OCI-LY7 (cell line): ENCODE measurements around the gene KRT79. TPM values are rescaled to one million over a fixed set of nuclear protein-coding genes. Genes with fewer than 3 reads are reported as not detected.

ENCODE experiments used
- BruUV-seq: library from RNA; stranded (reverse); fragments of 400-500 nt; replicated peaks from 2 replicates; lab custom pipeline; 2021; lab: Mats Ljungman, UMichigan
- CTCF ChIA-PET: fragments of 300-600 bp; sonication (Branson Sonifier 250); formaldehyde crosslinking; loops from one replicate; lab custom pipeline; 2022; ENCODE audit warnings: antibody characterized with exemption; ENCODE audit not compliant: unreplicated experiment; lab: Charles Lee
- POLR2A ChIA-PET: fragments of 300-600 bp; sonication (Branson Sonifier 250); formaldehyde crosslinking; loops from one replicate; lab custom pipeline; 2022; ENCODE audit warnings: antibody characterized with exemption; lab: Charles Lee
- DNase-seq: peaks from one replicate; pipeline ENCODE4 v3.0.0-alpha.2; 2015; ENCODE audit warnings: low spot score
- H2AFZ ChIP-seq: fragments of 200-600 bp; sonication (generic), shearing (Covaris generic); 2 replicates; pipeline ENCODE4 v1.6.1; 2014; ENCODE audit warnings: mild to moderate bottlenecking, antibody characterized with exemption, low read length, moderate library complexity
- H3K27ac ChIP-seq: fragments of 200-600 bp; sonication (generic); 2 replicates; pipeline ENCODE4 v1.5.1; 2014; ENCODE audit warnings: mixed run types, low read depth, mild to moderate bottlenecking, moderate library complexity, low read length, inconsistent platforms; ENCODE audit not compliant: poor library complexity, severe bottlenecking
- H3K36me3 ChIP-seq: fragments of 200-600 bp; sonication (generic); 2 replicates; pipeline ENCODE4 v1.6.1; 2014; ENCODE audit warnings: mild to moderate bottlenecking, antibody characterized with exemption, low read length, moderate library complexity, mixed read lengths; ENCODE audit not compliant: insufficient read depth
- H3K4me1 ChIP-seq: fragments of 200-600 bp; sonication (generic); 2 replicates; pipeline ENCODE4 v1.5.1; 2014; ENCODE audit warnings: mild to moderate bottlenecking, low read length; ENCODE audit not compliant: insufficient read depth, poor library complexity, severe bottlenecking
- H3K4me2 ChIP-seq: fragments of 200-600 bp; sonication (generic); 2 replicates; pipeline ENCODE4 v1.6.1; 2014; ENCODE audit warnings: mild to moderate bottlenecking, low read length
- H3K4me3 ChIP-seq: fragments of 200-600 bp; sonication (generic); 2 replicates; pipeline ENCODE4 v1.5.1; 2014; ENCODE audit warnings: mild to moderate bottlenecking, low read depth, low read length; ENCODE audit not compliant: poor library complexity, severe bottlenecking
- H3K79me2 ChIP-seq: fragments of 200-600 bp; sonication (generic); 2 replicates; pipeline ENCODE4 v1.6.1; 2016; ENCODE audit warnings: low read depth, mild to moderate bottlenecking, low read length, moderate library complexity, mixed read lengths; ENCODE audit not compliant: insufficient read depth
- H3K9me2 ChIP-seq: fragments of 200-600 bp; sonication (generic); 2 replicates; pipeline ENCODE4 v1.6.1; 2016; ENCODE audit warnings: mild to moderate bottlenecking, low read length, mixed read lengths; ENCODE audit not compliant: insufficient read depth
- H3K9me3 ChIP-seq: fragments of 200-600 bp; sonication (generic); 2 replicates; pipeline ENCODE4 v1.6.1; 2014; ENCODE audit warnings: mild to moderate bottlenecking, mixed run types, low read length, mixed read lengths
- H4K20me1 ChIP-seq: fragments of 200-600 bp; sonication (generic); 2 replicates; pipeline ENCODE4 v1.6.1; 2014; ENCODE audit warnings: mild to moderate bottlenecking, antibody characterized with exemption, low read length, moderate library complexity, mixed read lengths; ENCODE audit not compliant: insufficient read depth
- EZH2phosphoT487 ChIP-seq: fragments of 200-600 bp; sonication (generic); IDR thresholded peaks from 2 replicates; pipeline ENCODE4 v1.6.1; 2018; ENCODE audit warnings: low read depth, borderline replicate concordance, mild to moderate bottlenecking, mixed run types, antibody characterized with exemption, low read length, moderate library complexity, mixed read lengths
- intact Hi-C: fragments of 100-400 bp; cut with micrococcal nuclease; formaldehyde crosslinking; loops from one replicate; pipeline ENCODE4 v1.10.0; 2022; ENCODE audit not compliant: unreplicated experiment
- total RNA-seq, 2 experiments: library from RNA; depleted of rRNA in 1 of 2; stranded (reverse); fragments of >200 nt in 1 of 2; shearing (Covaris generic) in 1 of 2; gene quantifications; 2 replicates each; pipeline ENCODE4 v1.2.3, GENCODE V29; 2014 to 2022
- TF ChIP-seq, protein P1 (sequence below): fragments of 200-600 bp; sonication (generic); conservative IDR thresholded peaks from 2 replicates; pipeline ENCODE4 v1.5.1; 2014; ENCODE audit warnings: mild to moderate bottlenecking, antibody characterized with exemption, low read length, moderate library complexity, mixed read lengths

KRT79 gene
- total RNA-seq, 2 experiments from 2014 or later: not detected

DNA sequence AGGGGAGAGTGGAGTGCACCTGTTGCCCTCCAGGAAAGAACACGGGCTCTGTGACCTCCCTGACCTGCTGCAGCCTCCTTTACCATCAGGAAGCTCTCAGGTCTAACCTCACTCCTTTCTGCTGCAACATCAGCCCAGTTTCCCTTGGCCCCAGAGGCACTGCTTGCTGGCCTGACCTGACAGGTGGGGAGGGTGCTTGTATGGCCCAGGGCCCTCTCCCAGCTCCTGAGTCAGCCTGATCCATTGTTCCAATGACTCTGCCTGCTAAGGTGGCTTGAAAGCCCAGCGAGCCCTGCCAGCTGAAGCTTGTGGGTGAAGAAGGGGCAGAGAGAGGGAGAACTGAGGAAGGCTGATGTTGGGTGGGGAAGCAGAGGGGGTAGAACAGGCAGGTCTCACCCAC lies 27.9 kb upstream of the KRT79 start:
- Histone ChIP-seq H3K79me2 (no peaks in the 10 kb centered on the region), H3K9me3 (no peaks in the 10 kb centered on the region), H3K4me3 (no peak overlapping the region), H2AFZ (no peak overlapping the region), H3K4me2 (no peak overlapping the region), H3K9me2 (no peaks in the 10 kb centered on the region), H3K27ac (no peak overlapping the region), H4K20me1 (no peaks in the 10 kb centered on the region), H3K36me3 (no peaks in the 10 kb centered on the region), H3K4me1 (no peaks in the 10 kb centered on the region)
- ChIA-PET CTCF (interaction anchor here (0.5 to 0.6 kb wide), 2 partner anchors 15 to 26 kb away, joined by 3 read pairs; no protein-coding TSS in a partner anchor), POLR2A (no interaction called here)
- intact Hi-C loops: no loop called here
- no peak for TF ChIP-seq EZH2phosphoT487
- TF ChIP-seq, protein P1, sequence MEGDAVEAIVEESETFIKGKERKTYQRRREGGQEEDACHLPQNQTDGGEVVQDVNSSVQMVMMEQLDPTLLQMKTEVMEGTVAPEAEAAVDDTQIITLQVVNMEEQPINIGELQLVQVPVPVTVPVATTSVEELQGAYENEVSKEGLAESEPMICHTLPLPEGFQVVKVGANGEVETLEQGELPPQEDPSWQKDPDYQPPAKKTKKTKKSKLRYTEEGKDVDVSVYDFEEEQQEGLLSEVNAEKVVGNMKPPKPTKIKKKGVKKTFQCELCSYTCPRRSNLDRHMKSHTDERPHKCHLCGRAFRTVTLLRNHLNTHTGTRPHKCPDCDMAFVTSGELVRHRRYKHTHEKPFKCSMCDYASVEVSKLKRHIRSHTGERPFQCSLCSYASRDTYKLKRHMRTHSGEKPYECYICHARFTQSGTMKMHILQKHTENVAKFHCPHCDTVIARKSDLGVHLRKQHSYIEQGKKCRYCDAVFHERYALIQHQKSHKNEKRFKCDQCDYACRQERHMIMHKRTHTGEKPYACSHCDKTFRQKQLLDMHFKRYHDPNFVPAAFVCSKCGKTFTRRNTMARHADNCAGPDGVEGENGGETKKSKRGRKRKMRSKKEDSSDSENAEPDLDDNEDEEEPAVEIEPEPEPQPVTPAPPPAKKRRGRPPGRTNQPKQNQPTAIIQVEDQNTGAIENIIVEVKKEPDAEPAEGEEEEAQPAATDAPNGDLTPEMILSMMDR: no peak
- no TSS peak for BruUV-seq
- no peak for DNase-seq

DNA sequence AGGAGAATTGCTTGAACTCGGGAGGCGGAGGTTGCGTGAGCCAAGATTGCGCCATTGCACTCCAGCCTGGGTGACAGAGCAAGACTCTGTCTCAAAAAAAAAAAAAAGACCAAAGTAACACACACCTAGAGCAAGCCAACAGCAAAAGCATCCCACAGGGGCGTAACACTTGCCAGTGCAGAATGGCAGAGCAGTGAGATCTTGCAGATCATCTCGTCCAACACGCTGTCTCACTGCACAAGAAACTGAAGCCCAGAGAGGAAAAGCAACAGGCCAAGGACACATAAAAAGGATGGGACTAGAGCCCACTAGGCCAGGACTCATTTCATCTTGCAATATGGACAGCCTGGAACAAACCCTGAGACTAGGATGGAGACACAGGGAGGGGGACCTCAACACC lies 27.4 kb upstream of the KRT79 start:
- DNase-seq: no peak
- TF ChIP-seq, protein P1: no peak
- no peak for TF ChIP-seq EZH2phosphoT487
- ChIA-PET POLR2A (no interaction called here), CTCF (interaction anchor here (0.5 to 0.6 kb wide), 2 partner anchors 15 to 25 kb away, joined by 3 read pairs; no protein-coding TSS in a partner anchor)
- H3K9me3 ChIP-seq: no peaks in the 10 kb centered on the region
- H3K36me3 ChIP-seq: no peaks in the 10 kb centered on the region
- no peak overlapping the region for H3K4me3 ChIP-seq
- H3K79me2 ChIP-seq: no peaks in the 10 kb centered on the region
- no peaks in the 10 kb centered on the region for H4K20me1 ChIP-seq
- no peaks in the 10 kb centered on the region for H3K4me1 ChIP-seq
- H3K27ac ChIP-seq: no peak overlapping the region
- no peak overlapping the region for H3K4me2 ChIP-seq
- H2AFZ ChIP-seq: no peak overlapping the region
- intact Hi-C loops: no loop called here
- BruUV-seq: no TSS peak
- no peaks in the 10 kb centered on the region for H3K9me2 ChIP-seq

DNA sequence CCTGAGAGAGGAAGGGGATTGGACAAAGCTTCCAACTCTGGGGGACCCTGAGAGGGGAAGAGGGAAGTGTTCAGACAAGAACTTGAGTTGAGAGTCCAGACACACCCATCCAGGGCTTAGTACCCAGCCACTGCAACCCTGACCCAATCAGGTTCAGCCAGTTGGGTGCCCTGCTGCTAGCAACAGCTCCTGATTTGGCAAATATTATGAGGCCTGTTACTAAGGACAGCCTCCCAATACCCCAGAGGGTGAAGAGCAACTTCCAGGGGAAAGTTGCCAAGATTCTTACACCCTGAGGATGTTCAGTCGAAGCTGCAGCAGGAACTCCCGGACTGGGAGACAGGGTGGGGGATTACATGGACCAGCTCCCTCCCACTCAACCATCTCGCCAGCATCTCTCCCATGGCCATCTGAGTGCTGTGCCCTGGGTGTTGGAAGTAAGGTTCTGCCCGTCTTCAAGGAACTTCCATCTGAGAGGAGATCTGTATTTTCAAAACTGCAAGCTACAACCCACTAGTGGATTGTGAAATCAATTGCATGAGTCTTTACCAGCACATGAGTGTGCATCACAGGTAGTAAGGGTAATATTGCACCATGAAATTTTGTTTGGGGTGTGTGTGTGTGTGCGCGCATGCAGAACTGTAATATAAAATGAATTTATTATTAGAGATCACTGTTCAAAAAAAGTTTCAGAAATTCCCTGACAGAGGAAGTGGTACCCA lies 26.2 kb upstream of the KRT79 start:
- no peaks in the 10 kb centered on the region for H3K9me3 ChIP-seq
- ChIA-PET CTCF (no interaction called here), POLR2A (no interaction called here)
- no peak overlapping the region for H3K4me3 ChIP-seq
- no peak for DNase-seq
- no peaks in the 10 kb centered on the region for H3K36me3 ChIP-seq
- H3K27ac ChIP-seq: no peak overlapping the region
- H3K9me2 ChIP-seq: no peaks in the 10 kb centered on the region
- intact Hi-C loops: no loop called here
- no peak overlapping the region for H2AFZ ChIP-seq
- no peaks in the 10 kb centered on the region for H3K4me1 ChIP-seq
- TF ChIP-seq, protein P1: no peak
- no peak for TF ChIP-seq EZH2phosphoT487
- no peaks in the 10 kb centered on the region for H4K20me1 ChIP-seq
- no peak overlapping the region for H3K4me2 ChIP-seq
- no peaks in the 10 kb centered on the region for H3K79me2 ChIP-seq
- no TSS peak for BruUV-seq
